Mesangial cell (primary cell): ENCODE measurements around the gene SPATA24. TPM values are rescaled to one million over a fixed set of nuclear protein-coding genes. Genes with fewer than 3 reads are reported as not detected.

Source experiments
- total RNA-seq: library from RNA; depleted of rRNA; stranded (reverse); fragments of >200 nt; gene quantifications from 2 replicates; pipeline ENCODE4 v1.2.3, GENCODE V29; 2015

SPATA24 gene, protein sequence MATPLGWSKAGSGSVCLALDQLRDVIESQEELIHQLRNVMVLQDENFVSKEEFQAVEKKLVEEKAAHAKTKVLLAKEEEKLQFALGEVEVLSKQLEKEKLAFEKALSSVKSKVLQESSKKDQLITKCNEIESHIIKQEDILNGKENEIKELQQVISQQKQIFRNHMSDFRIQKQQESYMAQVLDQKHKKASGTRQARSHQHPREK
- 3.4 and 3.6 TPM in 2 replicates for total RNA-seq

DNA sequence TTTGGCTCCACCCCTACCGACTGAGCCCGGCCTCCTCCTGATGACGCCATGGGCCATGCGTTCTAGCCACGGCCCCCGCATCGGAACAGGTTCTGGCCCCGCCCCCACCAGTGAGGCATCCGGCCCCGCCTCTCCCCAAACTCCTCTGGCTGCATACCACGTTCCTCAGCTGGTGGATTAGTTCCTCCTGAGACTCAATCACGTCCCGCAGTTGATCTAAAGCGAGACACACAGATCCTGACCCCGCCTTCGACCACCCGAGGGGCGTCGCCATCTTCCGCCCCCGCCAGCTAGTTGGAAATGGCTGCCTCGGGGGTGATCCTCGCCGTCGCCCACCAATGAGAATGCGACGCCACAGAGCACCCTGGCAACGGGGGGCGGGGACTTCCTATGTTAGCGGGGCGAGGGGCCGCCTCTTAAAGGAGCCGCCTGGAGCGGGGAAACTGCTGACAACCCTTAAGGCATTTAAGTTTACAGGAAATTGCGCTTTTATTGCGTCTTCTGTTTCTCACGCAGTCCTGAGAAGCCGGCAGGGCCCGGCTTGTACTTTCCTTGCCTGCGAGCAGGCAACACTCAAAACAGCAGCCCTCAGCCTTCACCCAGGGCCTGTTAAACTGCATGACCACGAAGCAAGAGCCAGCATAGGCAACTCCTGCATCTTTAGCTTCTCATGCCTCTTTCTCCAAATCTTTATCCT, at the start of gene SPATA24:
TSS of gene SPATA24 (minus strand) at position 303 of the 697 bp plus-strand sequence. CDS start at position 274, 29 bp downstream.

DNA sequence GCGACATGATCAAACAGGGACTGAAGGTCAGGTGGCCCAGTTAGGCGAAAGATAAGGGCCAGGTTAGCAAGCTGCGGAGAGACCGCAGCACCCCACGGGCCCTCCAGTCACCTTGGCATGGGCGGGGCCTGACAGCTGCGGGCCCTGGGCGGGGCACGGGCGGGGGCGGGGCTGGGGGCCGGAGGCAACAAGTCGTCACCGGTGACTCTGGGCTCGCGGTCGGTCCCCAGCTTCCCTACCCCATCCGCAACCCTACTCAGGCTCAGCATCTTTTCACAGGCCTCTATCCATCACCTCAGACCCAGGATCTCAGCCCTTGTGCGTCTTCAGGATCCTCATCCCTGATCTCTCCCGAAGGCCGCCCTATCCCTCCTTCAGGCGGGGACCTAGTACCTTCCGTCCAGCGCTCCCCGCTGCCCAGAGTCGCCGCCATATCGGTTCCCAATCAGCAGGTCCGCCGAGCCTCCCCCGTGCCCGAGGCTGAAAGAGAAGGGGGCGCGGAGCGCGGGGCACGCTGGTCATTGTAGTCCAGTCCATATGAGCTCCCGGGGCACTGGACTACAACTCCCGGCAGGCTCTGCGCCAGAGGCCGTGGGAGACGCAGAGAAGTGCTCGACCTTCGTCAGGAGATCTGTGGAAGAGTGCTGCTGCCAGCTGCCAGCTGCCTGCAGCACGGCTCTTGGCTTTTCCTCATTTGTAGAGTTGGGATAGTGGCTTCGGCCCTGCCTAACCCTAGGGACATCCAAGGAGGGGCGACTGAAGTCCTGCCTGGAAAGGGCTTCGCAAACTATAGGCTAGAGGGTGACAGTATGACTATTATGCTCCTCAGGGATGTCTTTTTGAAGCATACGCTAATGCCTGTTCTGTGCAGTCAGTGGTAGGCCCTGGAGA, 35.4 kb upstream of the SPATA24 start, which contains the start of gene DNAJC18:
TSS of gene DNAJC18 (minus strand) at position 513 of the 891 bp plus-strand sequence. CDS start at position 433, 80 bp downstream.

DNA sequence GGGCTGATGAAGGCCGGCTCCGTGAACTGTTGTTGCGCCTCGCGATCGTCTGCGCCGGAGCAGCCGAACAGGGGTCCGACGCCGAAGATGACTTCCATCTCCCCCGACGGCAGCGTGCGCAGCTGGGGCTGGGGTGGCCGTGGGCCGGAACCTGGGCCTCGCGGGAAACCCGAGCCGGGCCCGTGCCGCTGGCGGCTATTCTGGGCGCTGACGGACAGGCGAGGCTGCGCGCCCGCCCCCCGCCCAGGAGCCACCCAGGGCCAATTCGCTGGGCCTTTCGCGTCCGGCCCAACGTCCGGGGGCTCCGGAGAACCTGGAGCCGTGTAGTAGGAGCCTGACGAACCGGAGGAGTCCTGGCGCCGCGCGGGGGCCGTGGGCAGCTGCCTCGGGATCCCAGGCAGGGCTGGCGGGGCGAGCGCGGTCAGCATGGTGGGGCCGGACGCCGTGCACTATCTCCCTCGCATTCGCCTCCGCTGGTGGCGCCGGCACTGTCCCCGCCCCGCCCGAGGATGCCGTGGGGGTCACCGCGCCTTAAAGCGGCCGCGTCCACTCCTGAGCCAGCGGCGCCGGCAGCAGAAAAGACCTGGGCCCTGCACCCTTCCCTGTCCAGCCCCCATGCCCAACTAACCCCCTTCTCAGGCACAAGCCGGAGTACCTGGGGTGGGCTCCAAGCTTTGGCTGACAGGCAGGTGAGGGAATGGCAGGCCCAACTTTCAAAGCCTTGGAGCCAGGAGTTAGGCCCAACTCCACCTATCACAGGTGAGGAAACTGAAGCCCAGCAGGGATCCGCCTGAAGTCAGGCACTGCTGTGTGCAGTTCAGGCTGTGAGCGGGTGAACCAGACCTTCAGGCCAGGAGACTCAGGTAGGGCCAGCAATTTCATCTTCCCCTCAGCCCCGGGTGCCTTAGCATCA, 9.0 kb downstream of the SPATA24 start, which contains the start of gene PROB1:
TSS of gene PROB1 (minus strand) at position 451 of the 913 bp plus-strand sequence. CDS start at position 428, 23 bp downstream.

DNA sequence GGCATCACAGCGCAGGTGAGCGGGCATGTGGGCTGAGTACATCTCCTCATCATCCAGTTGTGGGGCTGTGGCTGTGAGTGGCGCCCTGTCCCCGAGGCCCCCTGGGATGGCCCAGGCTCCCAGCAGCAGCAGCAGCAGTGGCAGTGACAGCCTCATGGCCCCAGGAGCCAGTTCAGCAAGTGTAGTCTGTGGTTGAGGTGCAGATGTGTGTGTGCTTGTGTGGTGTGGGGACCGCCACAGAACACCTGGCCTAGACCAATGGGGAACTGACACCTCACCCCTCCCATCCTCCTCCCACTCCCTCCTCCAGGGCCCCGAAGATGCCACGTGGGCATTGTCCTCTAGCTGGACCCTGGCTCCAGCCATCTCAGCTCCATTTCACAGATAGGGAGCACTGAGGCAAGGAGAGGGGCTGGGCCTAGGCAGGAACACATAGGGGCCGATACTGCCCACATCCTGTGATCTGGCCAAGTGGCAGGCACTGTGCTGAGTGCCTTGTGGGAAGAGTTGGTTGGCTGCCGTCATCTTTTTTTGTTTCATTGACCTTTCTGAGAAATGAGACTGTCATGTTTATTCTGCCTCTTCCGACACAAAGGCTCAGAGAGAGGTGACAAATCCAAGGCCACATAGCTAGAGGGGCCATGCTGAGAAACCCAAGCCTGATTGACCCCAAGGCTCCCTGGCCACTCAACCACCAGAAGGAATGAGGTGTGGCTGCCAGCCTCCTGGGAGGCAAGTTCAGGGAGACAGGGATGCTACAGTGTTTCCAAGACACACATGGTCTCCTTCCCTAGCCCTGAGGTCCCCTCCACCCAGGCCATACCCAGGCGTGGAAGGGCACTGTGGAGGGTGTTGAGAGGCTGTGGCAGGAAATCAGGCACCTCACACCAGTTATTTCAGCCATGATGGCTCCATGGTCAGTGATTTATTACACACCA, 13.9 kb downstream of the SPATA24 start, which contains the start of gene MZB1:
TSS of gene MZB1 (minus strand) at position 213 of the 938 bp plus-strand sequence. CDS start at position 156, 57 bp downstream.

DNA sequence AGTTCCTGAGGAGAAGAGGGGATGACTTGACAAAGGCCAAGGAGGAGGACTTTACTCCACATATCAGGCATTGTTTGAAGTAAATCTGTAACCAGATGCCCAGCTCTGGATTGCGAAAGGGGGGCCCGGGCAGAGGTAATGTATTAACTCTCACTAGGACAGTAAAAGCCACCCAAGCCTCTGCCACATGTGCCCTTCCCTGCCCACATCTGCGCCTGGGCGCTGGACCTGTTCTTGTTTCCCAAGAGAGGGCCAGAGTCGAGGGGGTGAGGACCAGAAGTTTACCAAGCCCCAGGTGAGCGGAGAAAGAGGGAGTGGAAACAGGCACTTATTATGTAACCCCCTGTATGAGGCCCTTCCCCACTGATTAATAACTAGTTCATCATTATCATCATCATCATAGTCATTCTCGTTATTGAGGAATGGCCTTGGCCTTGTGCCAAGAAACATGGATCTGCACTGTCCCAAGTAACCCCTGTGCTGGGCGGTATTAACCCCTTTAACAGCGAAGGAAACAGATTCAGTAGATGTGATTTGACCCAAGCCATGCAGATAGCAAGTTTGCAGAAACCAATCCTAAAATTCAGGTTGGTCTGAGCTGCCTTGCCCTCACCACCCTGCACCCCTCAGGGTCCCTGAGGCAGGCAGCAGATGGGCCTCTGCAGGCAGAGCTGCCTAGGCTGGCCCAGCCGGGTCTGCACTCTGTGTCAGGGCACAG, 20.5 kb downstream of the SPATA24 start, which contains the start of gene SLC23A1:
TSS of gene SLC23A1 (minus strand) at position 23 of the 718 bp plus-strand sequence. CDS start 44 bp downstream, outside the sequence.

Other genes starting within 250 kb of the SPATA24 start
- gene SIL1, start 205.7 kb downstream of the SPATA24 start, total RNA-seq: 37.3 and 51.0 TPM in 2 replicates
- 178 and 179 TPM in 2 replicates for gene MATR3, start 110.3 kb downstream of the SPATA24 start, total RNA-seq
- 30.9 and 34.1 TPM in 2 replicates for gene PAIP2, start 62.2 kb downstream of the SPATA24 start, total RNA-seq
- gene SLC23A1, start 20.8 kb downstream of the SPATA24 start, total RNA-seq: 0.38 TPM in 1 of 2 replicates, not detected in the other
- gene MZB1, start 14.2 kb downstream of the SPATA24 start, total RNA-seq: not detected in 2 replicates
- gene PROB1, start 9.0 kb downstream of the SPATA24 start, total RNA-seq: 3.1 and 3.4 TPM in 2 replicates
- gene DNAJC18, start 35.4 kb upstream of the SPATA24 start, total RNA-seq: 8.0 and 10.5 TPM in 2 replicates
- gene ECSCR, start 58.7 kb upstream of the SPATA24 start, total RNA-seq: 0.65 TPM in 1 of 2 replicates, not detected in the other
- under 0.01 TPM in 1 of 2 replicates, not detected in the other for gene SMIM33, start 66.9 kb upstream of the SPATA24 start, total RNA-seq
- 37.8 and 60.0 TPM in 2 replicates for gene STING1, start 78.7 kb upstream of the SPATA24 start, total RNA-seq
- gene UBE2D2, start 157.2 kb upstream of the SPATA24 start, total RNA-seq: 130 and 163 TPM in 2 replicates
- 88.3 and 202 TPM in 2 replicates for gene CXXC5, start 244.3 kb upstream of the SPATA24 start, total RNA-seq